AG10803 (cell line): ENCODE data around the gene SLC25A21.

ENCODE experiments used
- DNase-seq: peaks from one replicate; pipeline ENCODE4 v3.0.0; 2010; ENCODE audit warnings: low read depth
- H3K4me3 ChIP-seq: 2 replicates; pipeline ENCODE4 v1.5.1; 2011; ENCODE audit warnings: mild to moderate bottlenecking, low read length, control low read depth
- TF ChIP-seq, protein P1 (sequence below): conservative IDR thresholded peaks from 2 replicates; pipeline ENCODE4 v1.5.1; 2011; ENCODE audit warnings: mild to moderate bottlenecking, low read length, control low read depth, inconsistent platforms

Gene SLC25A21

DNA sequence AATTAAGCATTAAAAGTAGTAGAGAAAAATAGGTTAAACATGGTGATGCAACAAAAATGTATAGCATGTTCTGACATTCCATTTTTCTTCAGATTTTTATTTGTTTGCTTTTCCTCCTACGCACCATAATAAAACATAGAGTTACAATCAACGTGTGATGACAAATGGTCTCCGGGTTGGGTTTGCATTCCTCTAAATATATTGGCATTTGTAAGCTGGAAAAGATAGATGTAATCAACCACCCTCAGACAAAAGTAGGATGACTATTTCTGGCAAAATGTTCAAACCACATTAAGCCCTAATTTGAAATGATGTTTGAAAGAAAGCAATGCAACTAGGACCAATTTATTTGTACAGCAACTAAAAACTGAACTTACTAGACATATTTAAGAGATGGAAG, 58.4 kb downstream of the SLC25A21 start:
- peak; percentile 9 for DNase-seq
- TF ChIP-seq, protein P1, sequence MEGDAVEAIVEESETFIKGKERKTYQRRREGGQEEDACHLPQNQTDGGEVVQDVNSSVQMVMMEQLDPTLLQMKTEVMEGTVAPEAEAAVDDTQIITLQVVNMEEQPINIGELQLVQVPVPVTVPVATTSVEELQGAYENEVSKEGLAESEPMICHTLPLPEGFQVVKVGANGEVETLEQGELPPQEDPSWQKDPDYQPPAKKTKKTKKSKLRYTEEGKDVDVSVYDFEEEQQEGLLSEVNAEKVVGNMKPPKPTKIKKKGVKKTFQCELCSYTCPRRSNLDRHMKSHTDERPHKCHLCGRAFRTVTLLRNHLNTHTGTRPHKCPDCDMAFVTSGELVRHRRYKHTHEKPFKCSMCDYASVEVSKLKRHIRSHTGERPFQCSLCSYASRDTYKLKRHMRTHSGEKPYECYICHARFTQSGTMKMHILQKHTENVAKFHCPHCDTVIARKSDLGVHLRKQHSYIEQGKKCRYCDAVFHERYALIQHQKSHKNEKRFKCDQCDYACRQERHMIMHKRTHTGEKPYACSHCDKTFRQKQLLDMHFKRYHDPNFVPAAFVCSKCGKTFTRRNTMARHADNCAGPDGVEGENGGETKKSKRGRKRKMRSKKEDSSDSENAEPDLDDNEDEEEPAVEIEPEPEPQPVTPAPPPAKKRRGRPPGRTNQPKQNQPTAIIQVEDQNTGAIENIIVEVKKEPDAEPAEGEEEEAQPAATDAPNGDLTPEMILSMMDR: no peak
- H3K4me3 ChIP-seq: no peak overlapping the region

DNA sequence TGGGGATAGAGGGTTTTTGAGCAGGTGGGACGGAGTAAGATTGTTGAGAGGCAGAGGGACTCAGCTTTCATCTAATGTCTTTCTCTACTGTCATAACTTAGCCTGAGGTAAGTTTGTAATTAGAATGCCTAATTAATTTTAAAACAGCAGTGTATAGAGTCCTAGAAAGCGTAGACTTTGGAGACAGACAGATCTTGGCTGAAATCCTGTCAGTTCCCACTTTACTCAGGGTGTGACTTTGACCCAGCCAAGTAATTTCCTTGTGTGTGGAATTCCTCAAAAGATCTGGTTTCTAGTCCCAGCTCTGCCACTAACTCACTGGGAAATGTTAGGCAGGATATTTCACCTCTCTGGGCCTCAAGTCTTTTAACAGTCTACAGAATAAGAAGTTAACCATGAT, 74.3 kb downstream of the SLC25A21 start:
- TF ChIP-seq, protein P1: no peak
- H3K4me3 ChIP-seq: no peak overlapping the region
- no peak for DNase-seq

- no peak for DNase-seq
- H3K4me3 ChIP-seq: no peak overlapping the region
- TF ChIP-seq, protein P1: no peak
These were observed 77.9 kb downstream of the SLC25A21 start for GRCh38 chr14:37094502-37094901.

DNA sequence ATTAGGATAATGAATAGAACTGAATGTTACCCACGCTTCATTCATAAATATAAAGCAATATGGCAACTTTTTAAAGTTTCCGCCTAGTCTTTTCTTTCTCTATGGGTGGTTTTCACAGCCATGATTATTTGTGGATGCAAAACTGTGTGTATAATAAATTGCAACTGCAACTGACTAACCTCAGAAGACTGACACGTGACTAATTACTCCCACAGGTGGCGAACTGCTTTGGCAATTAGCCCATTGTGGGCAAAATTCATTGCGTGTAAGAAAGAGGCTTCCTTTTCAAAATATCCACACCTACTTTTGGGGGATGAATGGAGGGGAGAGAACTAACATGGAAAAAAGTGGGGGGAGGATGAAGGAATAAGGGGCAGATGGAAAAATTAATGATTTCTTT, 79.0 kb downstream of the SLC25A21 start:
- H3K4me3 ChIP-seq: no peak overlapping the region
- TF ChIP-seq, protein P1: no peak
- no peak for DNase-seq

- no peak overlapping the region for H3K4me3 ChIP-seq
- TF ChIP-seq, protein P1: no peak
- DNase-seq: no peak
These were observed 80.8 kb downstream of the SLC25A21 start for GRCh38 chr14:37091651-37092050.

- TF ChIP-seq, protein P1: no peak
- 0 out of 2 replicates have a peak overlapping the region, but pooled peaks have one; percentile 18 for H3K4me3 ChIP-seq
- DNase-seq: peak; percentile 25
These were observed 82.4 kb downstream of the SLC25A21 start for GRCh38 chr14:37090026-37090425.

GRCh38 chr14:37089410-37089809, 83.0 kb downstream of the SLC25A21 start:
- TF ChIP-seq, protein P1: no peak
- no peak for DNase-seq
- H3K4me3 ChIP-seq: no peak overlapping the region
